Measurements from ENCODE around the gene SPEM3. TPM values are rescaled to one million over a fixed set of nuclear protein-coding genes. Genes with fewer than 3 reads are reported as not detected.

The SPEM3 gene
- total RNA-seq, 3 donors from 2014 or later, result not detected

DNA sequence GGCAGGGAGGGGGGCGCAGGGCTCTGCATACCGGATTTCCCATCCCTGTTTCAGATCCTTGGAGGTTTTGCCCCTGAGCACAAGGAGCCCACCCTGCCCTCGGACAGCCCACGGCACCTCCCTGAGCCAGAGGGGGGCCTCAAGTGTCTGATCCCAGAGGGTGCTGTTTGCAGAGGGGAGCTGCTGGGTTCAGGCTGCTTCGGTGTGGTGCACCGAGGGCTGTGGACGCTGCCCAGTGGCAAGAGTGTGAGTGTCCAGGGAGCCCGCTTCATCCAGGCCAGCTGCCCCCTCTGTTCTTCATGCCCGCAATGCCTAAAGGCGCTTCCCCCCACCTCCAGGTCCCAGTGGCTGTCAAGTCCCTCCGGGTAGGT lies 45.3 kb upstream of the SPEM3 start:
- TF ChIP-seq POLR2A (IDR thresholded peaks at IDR 0.05), result no peak
- TF ChIP-seq, protein P1, sequence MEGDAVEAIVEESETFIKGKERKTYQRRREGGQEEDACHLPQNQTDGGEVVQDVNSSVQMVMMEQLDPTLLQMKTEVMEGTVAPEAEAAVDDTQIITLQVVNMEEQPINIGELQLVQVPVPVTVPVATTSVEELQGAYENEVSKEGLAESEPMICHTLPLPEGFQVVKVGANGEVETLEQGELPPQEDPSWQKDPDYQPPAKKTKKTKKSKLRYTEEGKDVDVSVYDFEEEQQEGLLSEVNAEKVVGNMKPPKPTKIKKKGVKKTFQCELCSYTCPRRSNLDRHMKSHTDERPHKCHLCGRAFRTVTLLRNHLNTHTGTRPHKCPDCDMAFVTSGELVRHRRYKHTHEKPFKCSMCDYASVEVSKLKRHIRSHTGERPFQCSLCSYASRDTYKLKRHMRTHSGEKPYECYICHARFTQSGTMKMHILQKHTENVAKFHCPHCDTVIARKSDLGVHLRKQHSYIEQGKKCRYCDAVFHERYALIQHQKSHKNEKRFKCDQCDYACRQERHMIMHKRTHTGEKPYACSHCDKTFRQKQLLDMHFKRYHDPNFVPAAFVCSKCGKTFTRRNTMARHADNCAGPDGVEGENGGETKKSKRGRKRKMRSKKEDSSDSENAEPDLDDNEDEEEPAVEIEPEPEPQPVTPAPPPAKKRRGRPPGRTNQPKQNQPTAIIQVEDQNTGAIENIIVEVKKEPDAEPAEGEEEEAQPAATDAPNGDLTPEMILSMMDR (IDR thresholded peaks at IDR 0.05), result no peak
- TF ChIP-seq POLR2AphosphoS5 (IDR thresholded peaks at IDR 0.05), result no peak
- Histone ChIP-seq H3K4me1 (peaks cover 0 to 4% of the 10 kb centered on the region in 2 donors), H3K27me3 (no peaks in the 10 kb centered on the region), H3K9me3 (no peaks in the 10 kb centered on the region), H3K4me3 (peak overlapping the region in 2 of 3 donors; percentile 47 to 55), H3K36me3 (no peaks in the 10 kb centered on the region), H3K27ac (peak overlapping the region in 1 of 2 donors; percentile 20)
- no peak for DNase-seq (ENCODE audit: low spot score in 2 of 2)
- intact Hi-C loops (cut with DNase I; ENCODE audit: low total_unique reads), result no loop called here

- no peaks in the 10 kb centered on the region for H3K9me3 ChIP-seq
- TF ChIP-seq POLR2A (IDR thresholded peaks at IDR 0.05) (no peak), POLR2AphosphoS5 (IDR thresholded peaks at IDR 0.05) (no peak)
- TF ChIP-seq, protein P1 (IDR thresholded peaks at IDR 0.05), result no peak
- H3K4me1 ChIP-seq, result peaks cover 0 to 4% of the 10 kb centered on the region in 2 donors
- H3K27ac ChIP-seq, result peak overlapping the region; percentile 20
- DNase-seq (ENCODE audit: low spot score in 2 of 2), result no peak
- peaks cover 3% of the 10 kb centered on the region for H3K36me3 ChIP-seq
- H3K4me3 ChIP-seq, result peak overlapping the region; percentile 26 to 55 (median 47)
- no peaks in the 10 kb centered on the region for H3K27me3 ChIP-seq
- intact Hi-C loops (cut with DNase I; ENCODE audit: low total_unique reads), result no loop called here
These were observed 44.7 kb upstream of the SPEM3 start for GRCh38 chr17:7383742-7384488.

- no peaks in the 10 kb centered on the region for H3K27me3 ChIP-seq
- peak overlapping the region; percentile 26 to 55 (median 47) for H3K4me3 ChIP-seq
- H3K9me3 ChIP-seq, result no peaks in the 10 kb centered on the region
- H3K27ac ChIP-seq, result peak overlapping the region; percentile 20
- H3K36me3 ChIP-seq, result peaks cover 9% of the 10 kb centered on the region
- no peak for DNase-seq (ENCODE audit: low spot score in 2 of 2)
- peaks cover 0 to 4% of the 10 kb centered on the region in 2 donors for H3K4me1 ChIP-seq
- intact Hi-C loops (cut with DNase I; ENCODE audit: low total_unique reads), result no loop called here
- TF ChIP-seq, protein P1 (IDR thresholded peaks at IDR 0.05), result no peak
- no peak for TF ChIP-seq POLR2A (IDR thresholded peaks at IDR 0.05)
- TF ChIP-seq POLR2AphosphoS5 (IDR thresholded peaks at IDR 0.05), result no peak
These were observed 44.1 kb upstream of the SPEM3 start for GRCh38 chr17:7384489-7385081.

GRCh38 chr17:7388856-7389255 lies 39.8 kb upstream of the SPEM3 start:
- no peak for DNase-seq (ENCODE audit: low spot score in 2 of 2)
- TF ChIP-seq POLR2AphosphoS5 (IDR thresholded peaks at IDR 0.05), result no peak
- no peak for TF ChIP-seq POLR2A (IDR thresholded peaks at IDR 0.05)
- TF ChIP-seq, protein P1 (IDR thresholded peaks at IDR 0.05), result no peak
- peaks cover 0 to 7% of the 10 kb centered on the region in 2 donors for H3K4me1 ChIP-seq
- no peak overlapping the region for H3K27ac ChIP-seq
- no peaks in the 10 kb centered on the region for H3K27me3 ChIP-seq
- peaks cover 9% of the 10 kb centered on the region for H3K36me3 ChIP-seq
- intact Hi-C loops (cut with DNase I; ENCODE audit: low total_unique reads), result no loop called here
- H3K9me3 ChIP-seq, result no peaks in the 10 kb centered on the region
- H3K4me3 ChIP-seq, result no peak overlapping the region
